SIG-M5 treated with dmso at 0.1 percent for 504 hours (cell line): Measurements from ENCODE around the gene THSD4.

Source experiments
- DNase-seq: peaks from one replicate; lab custom pipeline; 2025; ENCODE audit not compliant: unreplicated experiment; lab: John Stamatoyannopoulos, UW

The THSD4 gene

GRCh38 chr15:71691458-71692417 lies 576.5 kb downstream of the THSD4 start:
- no peak for DNase-seq

- DNase-seq, result no peak
Measured at GRCh38 chr15:71697236-71697635, 582.0 kb downstream of the THSD4 start.

- no peak for DNase-seq
Measured at GRCh38 chr15:71698030-71698429, 582.8 kb downstream of the THSD4 start.

- no peak for DNase-seq
Measured at GRCh38 chr15:71698742-71699141, 583.5 kb downstream of the THSD4 start.

GRCh38 chr15:71699977-71700376 lies 584.7 kb downstream of the THSD4 start:
- no peak for DNase-seq

GRCh38 chr15:71701808-71702207 lies 586.5 kb downstream of the THSD4 start:
- DNase-seq, result no peak

- DNase-seq, result no peak
Measured at GRCh38 chr15:71702496-71702895, 587.2 kb downstream of the THSD4 start.

GRCh38 chr15:71705151-71705550 lies 589.9 kb downstream of the THSD4 start:
- DNase-seq, result no peak

GRCh38 chr15:71706461-71707229 lies 591.4 kb downstream of the THSD4 start:
- no peak for DNase-seq

GRCh38 chr15:71707230-71708050 lies 592.2 kb downstream of the THSD4 start:
- DNase-seq, result no peak

GRCh38 chr15:71708051-71708429 lies 592.8 kb downstream of the THSD4 start:
- DNase-seq, result no peak

- no peak for DNase-seq
Measured at GRCh38 chr15:71708741-71709140, 593.5 kb downstream of the THSD4 start.

GRCh38 chr15:71709808-71710418 lies 594.6 kb downstream of the THSD4 start:
- no peak for DNase-seq

GRCh38 chr15:71712182-71712581 lies 596.9 kb downstream of the THSD4 start:
- DNase-seq, result no peak

GRCh38 chr15:71713191-71713809 lies 598.0 kb downstream of the THSD4 start:
- DNase-seq, result no peak

- DNase-seq, result no peak
Measured at GRCh38 chr15:71715914-71716313, 600.6 kb downstream of the THSD4 start.

- no peak for DNase-seq
Measured at GRCh38 chr15:71716990-71717389, 601.7 kb downstream of the THSD4 start.

- no peak for DNase-seq
Measured at GRCh38 chr15:71718116-71718910, 603.0 kb downstream of the THSD4 start.

GRCh38 chr15:71723344-71723743 lies 608.1 kb downstream of the THSD4 start:
- no peak for DNase-seq
